Hepatocyte (in vitro differentiated cells): ENCODE measurements around the gene CRYGB. TPM values are rescaled to one million over a fixed set of nuclear protein-coding genes. Genes with fewer than 3 reads are reported as not detected.
"Not testable (repeated sequence)": the region's sequence is repeated elsewhere in the genome, so short reads cannot be mapped to it uniquely, and the experiment has no call there.

Source experiments
- DNase-seq: peaks from one replicate; pipeline ENCODE4 v3.0.0-alpha.2; 2016; ENCODE audit warnings: low spot score
- H2AFZ ChIP-seq: fragments of 200-600 bp; sonication (generic); 2 replicates; pipeline ENCODE4 v1.6.0; 2016; ENCODE audit warnings: antibody characterized with exemption, mild to moderate bottlenecking
- H3K27ac ChIP-seq: fragments of 200-600 bp; sonication (generic); 2 replicates; pipeline ENCODE4 v1.5.1; 2016; ENCODE audit warnings: mild to moderate bottlenecking
- H3K27me3 ChIP-seq: fragments of 200-600 bp; sonication (generic); 2 replicates; pipeline ENCODE4 v1.6.1; 2016
- H3K36me3 ChIP-seq: fragments of 200-600 bp; sonication (generic); replicated peaks from 2 replicates; pipeline ENCODE4 v1.5.1; 2016; ENCODE audit warnings: low read depth; ENCODE audit not compliant: insufficient read depth
- H3K4me1 ChIP-seq: fragments of 200-600 bp; sonication (generic); 2 replicates; pipeline ENCODE4 v1.5.1; 2016; ENCODE audit warnings: mild to moderate bottlenecking, moderate library complexity; ENCODE audit not compliant: insufficient read depth
- H3K4me2 ChIP-seq: fragments of 200-600 bp; sonication (generic); 2 replicates; pipeline ENCODE4 v1.6.0; 2016
- H3K4me3 ChIP-seq: fragments of 200-600 bp; sonication (generic); 2 replicates; pipeline ENCODE4 v1.5.1; 2016; ENCODE audit warnings: mild to moderate bottlenecking
- H3K79me2 ChIP-seq: fragments of 200-600 bp; sonication (generic); 2 replicates; pipeline ENCODE4 v1.6.0; 2017; ENCODE audit warnings: mild to moderate bottlenecking
- H3K9me2 ChIP-seq: fragments of 200-600 bp; sonication (generic); replicated peaks from 2 replicates; pipeline ENCODE4 v1.6.0; 2017; ENCODE audit warnings: mild to moderate bottlenecking; ENCODE audit not compliant: insufficient read depth
- H3K9me3 ChIP-seq: fragments of 200-600 bp; sonication (generic); 2 replicates; pipeline ENCODE4 v1.5.1; 2016; ENCODE audit warnings: low read depth, mild to moderate bottlenecking
- H4K20me1 ChIP-seq: fragments of 200-600 bp; sonication (generic); 2 replicates; pipeline ENCODE4 v1.6.0; 2016; ENCODE audit warnings: mild to moderate bottlenecking; ENCODE audit not compliant: insufficient read depth, poor library complexity, severe bottlenecking
- EZH2 ChIP-seq: fragments of 200-600 bp; sonication (generic); IDR thresholded peaks from 2 replicates; pipeline ENCODE4 v1.6.1; 2016; ENCODE audit warnings: antibody characterized with exemption, mild to moderate bottlenecking, borderline replicate concordance
- EZH2phosphoT487 ChIP-seq: fragments of 200-600 bp; sonication (generic); IDR thresholded peaks from one replicate; pipeline ENCODE4 v1.6.1; 2018; ENCODE audit warnings: antibody characterized with exemption, mild to moderate bottlenecking, low read depth, moderate library complexity; ENCODE audit not compliant: unreplicated experiment, severe bottlenecking
- WGBS: methylation state at CpG from one replicate; pipeline ENCODE4 v1.1.6; 2016; ENCODE audit warnings: low lambda C conversion rate; ENCODE audit errors: missing lambda C conversion rate; 5-methylcytosine and 5-hydroxymethylcytosine counted together
- polyA plus RNA-seq: library from polyadenylated mRNA; unstranded; fragments of >200 nt; fragmentation: Nextera tagmentation; extraction: Ambion mirVana; gene quantifications from 2 replicates; pipeline ENCODE4 v1.2.1, GENCODE V29; 2016
- total RNA-seq: library from RNA; depleted of rRNA; stranded (reverse); fragments of >200 nt; gene quantifications from 2 replicates; pipeline ENCODE4 v1.2.3, GENCODE V29; 2014
- TF ChIP-seq, protein P1 (sequence below): fragments of 200-600 bp; sonication (generic); IDR thresholded peaks from 2 replicates; pipeline ENCODE4 v1.5.1; 2016; ENCODE audit warnings: antibody characterized with exemption, mild to moderate bottlenecking; ENCODE audit not compliant: poor library complexity

The CRYGB gene
- total and polyA plus RNA-seq, 2 experiments from 2014 or later, result not detected

DNA sequence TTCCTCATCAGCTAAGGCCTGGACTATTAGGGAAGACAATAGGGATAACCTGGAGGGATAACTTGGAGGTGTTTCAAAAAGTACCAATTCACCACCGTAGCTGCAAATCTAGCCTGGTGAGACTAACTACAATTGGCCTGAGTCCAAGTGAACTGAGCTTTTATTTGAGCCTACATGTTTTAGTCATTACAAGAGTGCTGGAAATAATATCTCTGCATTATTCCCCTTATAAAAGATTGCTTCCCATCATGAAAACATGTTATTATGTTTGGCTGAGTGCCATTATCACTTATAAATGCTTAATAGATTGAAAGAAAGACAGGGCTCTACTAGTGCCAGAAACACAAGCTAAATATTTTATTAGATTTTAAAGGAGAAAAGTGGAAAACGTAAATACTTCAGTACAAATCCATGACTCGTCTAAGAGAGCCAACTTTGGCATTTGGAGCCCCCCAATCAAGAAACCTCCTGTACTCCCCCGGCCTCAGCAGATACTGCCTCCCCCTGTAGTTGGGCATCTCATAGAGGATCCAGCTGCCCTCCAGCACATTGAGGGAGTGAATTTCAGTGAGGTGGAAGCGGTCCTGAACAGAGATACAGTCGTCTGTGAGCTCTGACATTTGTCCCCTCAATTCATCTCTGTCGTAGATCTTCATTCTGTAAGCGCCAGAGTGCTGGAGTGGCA is 3.6 kb downstream of the CRYGB start:
- Histone ChIP-seq H3K27ac (peak overlapping the region; percentile 13), H3K9me2 (no peaks in the 10 kb centered on the region), H3K4me2 (no peak overlapping the region), H3K4me3 (no peak overlapping the region), H2AFZ (no peak overlapping the region), H3K79me2 (no peaks in the 10 kb centered on the region), H3K36me3 (no peaks in the 10 kb centered on the region), H3K27me3 (no peaks in the 10 kb centered on the region), H4K20me1 (no peaks in the 10 kb centered on the region), H3K9me3 (no peaks in the 10 kb centered on the region), H3K4me1 (peaks cover 7% of the 10 kb centered on the region)
- 45% methylated on average over 8 of the region's 8 CpGs for WGBS
- no peak for DNase-seq
- no peak for TF ChIP-seq EZH2phosphoT487
- TF ChIP-seq, protein P1, sequence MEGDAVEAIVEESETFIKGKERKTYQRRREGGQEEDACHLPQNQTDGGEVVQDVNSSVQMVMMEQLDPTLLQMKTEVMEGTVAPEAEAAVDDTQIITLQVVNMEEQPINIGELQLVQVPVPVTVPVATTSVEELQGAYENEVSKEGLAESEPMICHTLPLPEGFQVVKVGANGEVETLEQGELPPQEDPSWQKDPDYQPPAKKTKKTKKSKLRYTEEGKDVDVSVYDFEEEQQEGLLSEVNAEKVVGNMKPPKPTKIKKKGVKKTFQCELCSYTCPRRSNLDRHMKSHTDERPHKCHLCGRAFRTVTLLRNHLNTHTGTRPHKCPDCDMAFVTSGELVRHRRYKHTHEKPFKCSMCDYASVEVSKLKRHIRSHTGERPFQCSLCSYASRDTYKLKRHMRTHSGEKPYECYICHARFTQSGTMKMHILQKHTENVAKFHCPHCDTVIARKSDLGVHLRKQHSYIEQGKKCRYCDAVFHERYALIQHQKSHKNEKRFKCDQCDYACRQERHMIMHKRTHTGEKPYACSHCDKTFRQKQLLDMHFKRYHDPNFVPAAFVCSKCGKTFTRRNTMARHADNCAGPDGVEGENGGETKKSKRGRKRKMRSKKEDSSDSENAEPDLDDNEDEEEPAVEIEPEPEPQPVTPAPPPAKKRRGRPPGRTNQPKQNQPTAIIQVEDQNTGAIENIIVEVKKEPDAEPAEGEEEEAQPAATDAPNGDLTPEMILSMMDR, result no peak
- TF ChIP-seq EZH2, result no peak

DNA sequence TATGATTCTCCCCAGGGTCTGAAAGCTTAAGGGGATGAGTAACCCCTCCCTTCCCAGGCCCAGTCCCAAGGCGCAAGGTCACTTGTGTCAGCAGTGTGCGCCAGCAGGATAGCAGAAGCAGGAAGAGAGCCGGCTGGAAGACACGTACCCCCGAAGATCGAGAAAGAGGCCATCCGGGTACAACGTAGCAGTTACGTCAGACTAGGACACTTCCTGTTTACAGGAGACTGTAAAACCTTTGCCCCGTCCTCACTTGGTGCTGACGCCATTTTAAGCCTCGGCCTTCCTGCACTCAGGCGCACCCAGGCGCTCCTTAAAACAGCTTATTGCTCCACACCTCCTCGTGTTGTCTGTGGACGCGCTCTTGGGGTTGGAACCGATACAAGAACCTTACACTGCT is 6.5 kb downstream of the CRYGB start:
- Histone ChIP-seq H3K27me3 (no peaks in the 10 kb centered on the region), H3K4me1 (peaks cover 27% of the 10 kb centered on the region), H3K9me3 (no peaks in the 10 kb centered on the region), H3K36me3 (no peaks in the 10 kb centered on the region), H2AFZ (no peak overlapping the region), H3K27ac (no peak overlapping the region), H3K4me3 (no peak overlapping the region), H3K9me2 (no peaks in the 10 kb centered on the region), H3K79me2 (no peaks in the 10 kb centered on the region), H4K20me1 (no peaks in the 10 kb centered on the region), H3K4me2 (no peak overlapping the region)
- WGBS, result 91% methylated on average over 18 of the region's 18 CpGs
- DNase-seq, result no peak
- TF ChIP-seq EZH2 (no peak), EZH2phosphoT487 (no peak)
- TF ChIP-seq, protein P1, result no peak

DNA sequence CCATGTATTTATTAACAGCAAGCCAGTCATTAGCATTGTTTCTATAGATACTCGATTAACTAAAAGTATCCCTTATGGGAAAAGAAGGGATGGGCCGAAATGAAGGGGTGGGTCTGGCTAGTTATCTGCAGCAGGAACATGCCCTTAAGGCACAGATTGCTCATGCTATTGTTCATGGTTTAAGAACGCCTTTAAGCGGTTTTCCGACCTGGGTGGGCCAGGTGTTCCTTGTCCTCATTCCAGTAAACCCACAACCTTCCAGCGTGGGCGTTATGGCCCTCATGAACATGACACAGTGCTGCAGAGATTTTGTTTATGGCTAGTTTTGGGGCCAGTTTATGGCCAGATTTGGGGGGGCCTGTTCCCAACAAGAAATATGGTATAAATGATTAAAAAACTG is 7.6 kb downstream of the CRYGB start:
- WGBS, result 96% methylated on average over 7 of the region's 7 CpGs
- not testable (repeated sequence) for H3K4me2 ChIP-seq, H3K9me2 ChIP-seq, H4K20me1 ChIP-seq, H3K27me3 ChIP-seq, H2AFZ ChIP-seq, H3K36me3 ChIP-seq, DNase-seq, H3K9me3 ChIP-seq, H3K4me3 ChIP-seq, H3K27ac ChIP-seq, H3K79me2 ChIP-seq
- peaks cover 27% of the 10 kb centered on the region for H3K4me1 ChIP-seq

DNA sequence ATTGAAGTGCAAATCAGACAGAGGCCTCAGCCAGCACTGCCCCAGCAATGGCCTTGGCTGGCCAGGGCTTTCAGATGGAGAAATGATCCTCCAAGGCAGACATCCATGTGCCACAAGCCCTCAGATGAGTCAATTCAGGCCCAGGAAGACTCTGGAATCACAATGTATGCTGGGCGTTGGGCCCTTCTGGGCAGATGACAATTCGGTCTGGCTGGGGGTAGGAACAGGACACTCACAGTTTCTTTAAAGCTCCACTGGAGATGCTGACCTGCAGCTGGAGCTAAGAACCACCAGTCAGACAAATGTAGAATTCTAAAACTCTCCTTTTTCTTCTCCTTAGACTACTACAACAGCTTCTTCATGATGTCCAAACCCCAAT is 9.3 kb downstream of the CRYGB start:
- H3K4me3 ChIP-seq, result no peak overlapping the region
- H3K4me1 ChIP-seq, result peaks cover 19% of the 10 kb centered on the region
- no peak for DNase-seq
- no peaks in the 10 kb centered on the region for H3K79me2 ChIP-seq
- H3K4me2 ChIP-seq, result no peak overlapping the region
- no peaks in the 10 kb centered on the region for H3K36me3 ChIP-seq
- no peaks in the 10 kb centered on the region for H4K20me1 ChIP-seq
- no peaks in the 10 kb centered on the region for H3K27me3 ChIP-seq
- H3K9me2 ChIP-seq, result no peaks in the 10 kb centered on the region
- TF ChIP-seq, protein P1, result no peak
- no peak for TF ChIP-seq EZH2
- no peak for TF ChIP-seq EZH2phosphoT487
- H3K27ac ChIP-seq, result peak overlapping the region; percentile 54
- no peak overlapping the region for H2AFZ ChIP-seq
- no peaks in the 10 kb centered on the region for H3K9me3 ChIP-seq
- 78% methylated on average over 2 of the region's 2 CpGs for WGBS
